Astrocyte of the cerebellum (primary cell): ENCODE data around the gene COL27A1.

Experiments used
- DNase-seq: peaks from one replicate; pipeline ENCODE4 v3.0.0-alpha.2; 2011; ENCODE audit warnings: low read depth
- H3K4me3 ChIP-seq: 2 replicates; pipeline ENCODE4 v1.5.1; 2011; ENCODE audit warnings: mild to moderate bottlenecking, low read depth, low read length, moderate library complexity
- CTCF ChIP-seq: IDR thresholded peaks from 2 replicates; pipeline ENCODE4 v1.5.1; 2012; ENCODE audit warnings: low read length, low read depth, moderate library complexity, mild to moderate bottlenecking; ENCODE audit errors: missing control alignments
- in situ Hi-C: cut with HindIII; loops from 2 replicates; pipeline ENCODE4 v1.10.0; 2017; ENCODE audit warnings: low sequenced_read_pairs

Gene COL27A1

GRCh38 chr9:114357360-114357759 lies 202.0 kb downstream of the COL27A1 start:
- no peak for TF ChIP-seq CTCF
- in situ Hi-C loops = no loop called here
- H3K4me3 ChIP-seq = no peak overlapping the region
- DNase-seq = no peak

- no peak for DNase-seq
- in situ Hi-C loops = no loop called here
- no peak overlapping the region for H3K4me3 ChIP-seq
- TF ChIP-seq CTCF = no peak
These were observed 202.6 kb downstream of the COL27A1 start for GRCh38 chr9:114357911-114358328.

- in situ Hi-C loops = no loop called here
- no peak overlapping the region for H3K4me3 ChIP-seq
- DNase-seq = no peak
- no peak for TF ChIP-seq CTCF
These were observed 204.5 kb downstream of the COL27A1 start for GRCh38 chr9:114359801-114360200.

- no peak for DNase-seq
- H3K4me3 ChIP-seq = no peak overlapping the region
- in situ Hi-C loops = no loop called here
- no peak for TF ChIP-seq CTCF
These were observed 206.2 kb downstream of the COL27A1 start for GRCh38 chr9:114361542-114361941.
